ENCODE results near the gene EIF1B.

GRCh38 chr3:40267937-40268724 is 41.4 kb upstream of the EIF1B start:
- TF ChIP-seq CTCF (IDR thresholded peaks at IDR 0.05) (no peak), POLR2A (IDR thresholded peaks at IDR 0.05) (no peak)
